GM19452 (cell line): ENCODE measurements around the gene DTX3L.

ENCODE experiments used
- ATAC-seq: cut with Tn5 transposase; IDR thresholded peaks from one replicate; pipeline ENCODE4 v1.9.1; 2021; ENCODE audit not compliant: unreplicated experiment

Gene DTX3L

GRCh38 chr3:122564155-122564912 is at the start of gene DTX3L, which contains the start of gene PARP9:
Gene DTX3L, plus strand, starts transcription at chr3:122564338. Its CDS starts 89 bp downstream, at chr3:122564427.
Gene PARP9, minus strand, starts transcription at chr3:122564300. Its CDS starts 4,680 bp downstream, at chr3:122559620.
- peak; percentile 81 for ATAC-seq

- ATAC-seq = no peak
Measured at GRCh38 chr3:122515020-122515468, 49.1 kb upstream of the DTX3L start.

GRCh38 chr3:122515870-122516269 is 48.3 kb upstream of the DTX3L start:
- ATAC-seq = no peak

GRCh38 chr3:122516846-122517360 is 47.2 kb upstream of the DTX3L start:
- ATAC-seq = no peak

DNA sequence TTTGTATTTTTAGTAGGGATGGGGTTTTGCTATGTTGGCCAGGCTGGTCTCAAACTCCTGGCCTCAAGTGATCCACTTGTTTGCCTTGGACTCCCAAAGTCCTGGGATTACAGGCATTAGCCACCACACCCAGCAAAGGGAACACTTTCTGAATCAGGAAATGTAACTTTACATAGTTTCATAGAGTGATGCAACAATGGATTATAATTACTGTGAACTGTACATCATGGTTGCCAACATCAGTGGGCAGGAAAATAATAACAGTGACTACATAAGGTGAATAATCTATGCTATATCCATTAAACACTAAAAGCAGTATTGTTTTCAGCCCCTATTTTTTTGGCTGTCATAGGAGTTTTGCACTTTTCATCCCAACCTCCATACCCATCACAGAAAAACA is 44.4 kb upstream of the DTX3L start:
- no peak for ATAC-seq

DNA sequence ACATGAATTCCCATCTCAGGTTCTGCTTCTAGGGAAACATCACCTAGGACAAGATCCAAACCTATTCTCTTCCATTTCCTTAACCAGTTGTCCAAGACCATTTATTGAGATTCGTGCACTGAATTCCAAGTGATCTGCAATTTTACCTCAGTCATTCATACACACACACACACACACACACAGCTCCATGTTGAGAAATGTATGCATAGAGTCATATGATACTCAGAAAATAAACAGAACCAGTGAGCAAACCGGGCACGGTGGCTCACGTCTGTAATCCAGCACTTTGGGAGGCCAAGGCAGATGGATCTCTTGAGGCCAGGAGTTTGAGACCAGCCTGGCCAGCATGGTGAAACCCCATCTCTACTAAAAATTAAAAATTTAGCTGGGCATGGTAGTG is 43.3 kb upstream of the DTX3L start:
- ATAC-seq = no peak

- no peak for ATAC-seq
Measured at GRCh38 chr3:122523317-122523716, 40.8 kb upstream of the DTX3L start.

- ATAC-seq = no peak
Measured at GRCh38 chr3:122530164-122530563, 34.0 kb upstream of the DTX3L start.

DNA sequence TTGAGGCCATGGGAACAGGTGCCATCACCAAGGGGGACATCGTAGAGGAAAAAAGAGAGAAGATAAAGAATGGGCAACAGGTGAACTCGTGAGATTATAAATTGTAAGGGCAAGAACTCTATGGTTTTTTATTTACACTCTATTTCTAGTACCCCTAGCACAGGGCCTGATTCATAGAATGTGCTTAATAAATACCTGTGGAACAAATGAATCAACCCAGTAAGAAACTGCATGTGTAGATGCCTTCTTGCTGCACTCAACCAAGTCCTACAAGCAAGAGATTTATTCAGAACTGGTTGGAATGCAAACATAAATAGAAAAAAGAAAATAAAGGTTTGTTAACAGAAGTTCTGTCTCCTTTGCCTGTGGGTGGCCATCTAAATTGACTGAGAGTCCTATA is 30.7 kb upstream of the DTX3L start:
- no peak for ATAC-seq

- peak; percentile 100 for ATAC-seq
Measured at GRCh38 chr3:122533931-122534334, 30.2 kb upstream of the DTX3L start.

DNA sequence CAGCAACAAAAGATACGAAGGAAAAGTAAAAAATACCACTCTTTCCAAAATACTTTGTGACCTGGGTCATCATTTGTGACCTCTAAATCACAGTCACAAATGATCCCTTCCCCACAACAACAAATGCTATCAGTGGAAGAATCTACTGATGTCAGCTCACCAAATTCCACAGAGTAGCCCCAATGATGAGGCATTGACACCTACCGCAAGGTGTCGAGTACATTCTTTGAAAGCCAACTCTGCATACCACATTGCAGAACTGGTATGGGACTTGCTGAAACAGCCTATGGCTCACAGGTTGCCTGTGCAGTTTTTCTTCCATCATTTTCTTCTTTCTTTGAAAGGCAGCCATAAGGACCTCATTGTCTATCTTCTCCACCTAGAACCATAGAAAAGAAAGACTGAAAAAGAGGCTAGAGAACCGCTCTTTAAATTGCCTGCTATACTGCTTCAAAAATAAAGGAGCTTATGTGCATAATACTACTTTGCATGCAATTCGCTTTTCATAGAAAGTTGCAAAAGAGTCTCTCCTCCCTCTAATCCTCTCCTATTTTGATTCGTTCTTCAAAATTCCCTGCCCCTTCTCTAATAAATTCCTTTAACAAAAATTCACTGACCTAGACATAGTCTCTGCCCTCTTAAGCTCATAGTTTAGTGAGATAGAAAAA is 28.0 kb upstream of the DTX3L start:
- ATAC-seq = no peak

- ATAC-seq = no peak
Measured at GRCh38 chr3:122536632-122537001, 27.5 kb upstream of the DTX3L start.

- no peak for ATAC-seq
Measured at GRCh38 chr3:122538956-122539490, 25.1 kb upstream of the DTX3L start.

GRCh38 chr3:122546151-122546550 is 18.0 kb upstream of the DTX3L start:
- no peak for ATAC-seq

- ATAC-seq = no peak
Measured at GRCh38 chr3:122548076-122548475, 16.1 kb upstream of the DTX3L start.

DNA sequence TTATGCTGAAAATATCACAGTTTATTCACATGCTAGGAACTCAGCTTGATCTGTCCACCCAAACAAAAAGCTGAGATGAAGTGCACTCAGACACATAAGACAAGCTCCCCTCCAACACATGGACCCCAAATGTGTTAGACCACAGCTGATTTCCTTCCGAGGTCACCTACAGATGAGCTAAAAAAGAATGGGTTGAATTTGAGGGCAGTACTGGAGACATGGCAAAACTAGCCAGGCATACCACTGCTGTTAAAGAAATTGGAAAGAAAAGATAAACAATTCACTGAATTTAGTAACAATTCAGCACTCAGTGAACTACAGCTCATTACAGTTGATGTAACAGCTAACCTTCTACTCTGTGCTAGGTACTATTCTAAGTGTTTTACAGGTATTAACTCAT is 15.5 kb upstream of the DTX3L start:
- ATAC-seq = no peak

GRCh38 chr3:122553171-122553570 is 11.0 kb upstream of the DTX3L start:
- no peak for ATAC-seq

- no peak for ATAC-seq
Measured at GRCh38 chr3:122555275-122556071, 8.7 kb upstream of the DTX3L start.

DNA sequence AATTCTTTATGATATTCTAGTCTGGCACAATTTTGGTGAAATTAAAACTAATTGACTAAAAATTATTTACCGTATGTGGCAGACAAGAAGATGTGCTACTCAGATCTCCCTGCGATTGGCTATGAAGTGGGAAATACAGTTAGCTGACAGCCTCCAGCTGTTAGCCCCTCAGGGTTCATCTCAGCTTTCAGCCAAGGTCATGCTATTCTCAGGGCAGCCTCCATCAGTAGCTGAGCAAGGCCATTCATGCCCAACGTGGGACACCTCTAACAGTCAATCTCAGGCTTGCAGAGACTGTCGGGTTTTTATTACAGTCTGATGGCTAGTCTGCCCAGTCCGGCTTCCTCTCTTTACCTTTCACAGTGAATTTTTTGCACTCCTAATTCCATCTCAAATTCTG is 6.8 kb upstream of the DTX3L start:
- ATAC-seq = no peak

GRCh38 chr3:122558605-122559004 is 5.5 kb upstream of the DTX3L start:
- ATAC-seq = no peak

GRCh38 chr3:122559906-122560305 is 4.2 kb upstream of the DTX3L start:
- ATAC-seq = no peak
